Lower lobe of right lung (tissue), 2 donors: ENCODE results near the gene NHLH1. TPM values are rescaled to one million over a fixed set of nuclear protein-coding genes. Genes with fewer than 3 reads are reported as not detected.

Source experiments
- ATAC-seq, 2 donors: fragments of 200-7000 bp; cut with Tn5 transposase; one replicate each; pipeline ENCODE4 v1.9.1; 2020 to 2022; ENCODE audit warnings: mild to moderate bottlenecking in 2 of 2, moderate library complexity in 2 of 2
- DNase-seq: peaks from one replicate; pipeline ENCODE4 v3.0.0-alpha.2; 2020
- H3K27ac ChIP-seq: fragments of 200-600 bp; one replicate; pipeline ENCODE4 v1.8.0; 2022
- H3K27me3 ChIP-seq: fragments of 200-600 bp; one replicate; pipeline ENCODE4 v1.8.0; 2022; ENCODE audit warnings: low read depth
- H3K36me3 ChIP-seq: fragments of 200-600 bp; one replicate; pipeline ENCODE4 v1.8.0; 2022; ENCODE audit warnings: mild to moderate bottlenecking
- H3K4me1 ChIP-seq: fragments of 200-600 bp; one replicate; pipeline ENCODE4 v1.8.0; 2022
- H3K4me3 ChIP-seq: fragments of 200-600 bp; one replicate; pipeline ENCODE4 v1.8.0; 2022; ENCODE audit warnings: mild to moderate bottlenecking
- H3K9me3 ChIP-seq: fragments of 200-600 bp; one replicate; pipeline ENCODE4 v1.8.0; 2022
- CTCF ChIP-seq: fragments of 200-600 bp; IDR thresholded peaks from one replicate; pipeline ENCODE4 v1.8.0; 2022; ENCODE audit warnings: antibody characterized with exemption, mild to moderate bottlenecking
- intact Hi-C: fragments of 100-400 bp; cut with DNase I; formaldehyde crosslinking; loops from one replicate; pipeline ENCODE4 v1.11.0; 2022
- total RNA-seq: library from RNA; stranded (reverse); fragmentation: NEBNext Ultra II Directional; extraction: Animal tissue kit (Norgen Biotek cat#: 25700); gene quantifications from one replicate; pipeline ENCODE4 v1.2.1, GENCODE V29; 2021
- donor health status: DM: no; HTN: yes; CAD: no; lungs with severe emphysema.

NHLH1 gene
- total RNA-seq, 1 donor from 2014 or later: 0.15 TPM

GRCh38 chr1:160330119-160330518 lies 36.8 kb upstream of the NHLH1 start:
- H3K4me3 ChIP-seq: no peak overlapping the region
- intact Hi-C loops: no loop called here
- peaks cover 100% of the 10 kb centered on the region for H3K36me3 ChIP-seq
- no peaks in the 10 kb centered on the region for H3K9me3 ChIP-seq
- TF ChIP-seq CTCF: no peak
- H3K27ac ChIP-seq: no peak overlapping the region
- no peaks in the 10 kb centered on the region for H3K27me3 ChIP-seq
- H3K4me1 ChIP-seq: no peaks in the 10 kb centered on the region
- DNase-seq: no peak
- no peak for ATAC-seq

- H3K4me3 ChIP-seq: no peak overlapping the region
- H3K4me1 ChIP-seq: no peaks in the 10 kb centered on the region
- peaks cover 100% of the 10 kb centered on the region for H3K36me3 ChIP-seq
- H3K27me3 ChIP-seq: no peaks in the 10 kb centered on the region
- H3K9me3 ChIP-seq: no peaks in the 10 kb centered on the region
- no peak for DNase-seq
- no peak for ATAC-seq
- H3K27ac ChIP-seq: no peak overlapping the region
- TF ChIP-seq CTCF: no peak
- intact Hi-C loops: no loop called here
These were observed 34.4 kb upstream of the NHLH1 start for GRCh38 chr1:160332516-160332915.

- no peak for TF ChIP-seq CTCF
- Histone ChIP-seq H3K36me3 (peaks cover 65% of the 10 kb centered on the region), H3K4me1 (peaks cover 34% of the 10 kb centered on the region), H3K27me3 (no peaks in the 10 kb centered on the region), H3K27ac (no peak overlapping the region), H3K9me3 (no peaks in the 10 kb centered on the region), H3K4me3 (no peak overlapping the region)
- intact Hi-C loops: no loop called here
- DNase-seq: no peak
- ATAC-seq: peak in 1 of 2 donors; percentile 26
These were observed 28.3 kb upstream of the NHLH1 start for GRCh38 chr1:160338580-160338979.

GRCh38 chr1:160340146-160340545 lies 26.7 kb upstream of the NHLH1 start:
- intact Hi-C loops: no loop called here
- Histone ChIP-seq H3K36me3 (peaks cover 52% of the 10 kb centered on the region), H3K27me3 (no peaks in the 10 kb centered on the region), H3K4me3 (no peak overlapping the region), H3K4me1 (peaks cover 43% of the 10 kb centered on the region), H3K27ac (no peak overlapping the region), H3K9me3 (no peaks in the 10 kb centered on the region)
- ATAC-seq: no peak
- no peak for DNase-seq
- TF ChIP-seq CTCF: no peak

- TF ChIP-seq CTCF: no peak
- no peaks in the 10 kb centered on the region for H3K27me3 ChIP-seq
- no peaks in the 10 kb centered on the region for H3K9me3 ChIP-seq
- no peak for ATAC-seq
- DNase-seq: no peak
- H3K36me3 ChIP-seq: peaks cover 52% of the 10 kb centered on the region
- peaks cover 47% of the 10 kb centered on the region for H3K4me1 ChIP-seq
- no peak overlapping the region for H3K27ac ChIP-seq
- H3K4me3 ChIP-seq: no peak overlapping the region
- intact Hi-C loops: no loop called here
These were observed 26.0 kb upstream of the NHLH1 start for GRCh38 chr1:160340866-160341265.

- H3K27ac ChIP-seq: peak overlapping the region; percentile 94
- H3K4me3 ChIP-seq: peak overlapping the region; percentile 88
- intact Hi-C loops: no loop called here
- DNase-seq (no peak), ATAC-seq (peak in 1 of 2 donors; percentile 34)
- H3K36me3 ChIP-seq: peaks cover 48% of the 10 kb centered on the region
- TF ChIP-seq CTCF: no peak
- no peaks in the 10 kb centered on the region for H3K9me3 ChIP-seq
- H3K4me1 ChIP-seq: peaks cover 51% of the 10 kb centered on the region
- H3K27me3 ChIP-seq: no peaks in the 10 kb centered on the region
These were observed 24.3 kb upstream of the NHLH1 start for GRCh38 chr1:160342526-160342925.
